Neural crest cell (in vitro differentiated cells): ENCODE results near the gene THRB. TPM values are rescaled to one million over a fixed set of nuclear protein-coding genes. Genes with fewer than 3 reads are reported as not detected.

Experiments used
- DNase-seq: peaks from one replicate; pipeline ENCODE4 v3.0.0; 2021; ENCODE audit warnings: low read depth, mixed read lengths, low spot score
- H3K27ac Mint-ChIP-seq: one replicate; pipeline ENCODE4 v1.8.0; 2021; ENCODE audit warnings: mild to moderate bottlenecking, mixed read lengths; ENCODE audit not compliant: unreplicated experiment
- H3K27me3 Mint-ChIP-seq: 2 replicates; pipeline ENCODE4 v1.8.0; 2021; ENCODE audit warnings: low read depth, mild to moderate bottlenecking, mixed read lengths
- H3K36me3 Mint-ChIP-seq: 2 replicates; pipeline ENCODE4 v1.8.0; 2021; ENCODE audit warnings: low read depth, mild to moderate bottlenecking, mixed read lengths
- H3K4me1 Mint-ChIP-seq: 2 replicates; pipeline ENCODE4 v1.8.0; 2021; ENCODE audit warnings: mixed read lengths
- H3K4me3 Mint-ChIP-seq: one replicate; pipeline ENCODE4 v1.8.0; 2021; ENCODE audit warnings: mild to moderate bottlenecking, mixed read lengths
- H3K9me3 Mint-ChIP-seq: 2 replicates; pipeline ENCODE4 v1.8.0; 2021; ENCODE audit warnings: mixed read lengths
- CTCF ChIP-seq: fragments of 200-600 bp; sonication (generic); conservative IDR thresholded peaks from 2 replicates; pipeline ENCODE4 v1.5.0; 2021; ENCODE audit warnings: antibody characterized with exemption, mild to moderate bottlenecking
- total RNA-seq: library from RNA; stranded (reverse); gene quantifications from 2 replicates; pipeline ENCODE4 v1.2.1, GENCODE V29; 2021

THRB gene
- total RNA-seq, 1 donor from 2014 or later = 0.65 TPM

- no peak for DNase-seq
- Mint-ChIP-seq H3K27ac (no peak overlapping the region), H3K9me3 (no peaks in the 10 kb centered on the region), H3K4me1 (peaks cover 4% of the 10 kb centered on the region), H3K4me3 (no peak overlapping the region), H3K36me3 (no peaks in the 10 kb centered on the region), H3K27me3 (no peaks in the 10 kb centered on the region)
- no peak for TF ChIP-seq CTCF
Measured at GRCh38 chr3:24364359-24364758, 130.3 kb downstream of the THRB start.

- H3K27ac Mint-ChIP-seq = no peak overlapping the region
- H3K27me3 Mint-ChIP-seq = no peaks in the 10 kb centered on the region
- TF ChIP-seq CTCF = no peak
- peaks cover 4% of the 10 kb centered on the region for H3K4me1 Mint-ChIP-seq
- no peak overlapping the region for H3K4me3 Mint-ChIP-seq
- no peak for DNase-seq
- no peaks in the 10 kb centered on the region for H3K36me3 Mint-ChIP-seq
- H3K9me3 Mint-ChIP-seq = no peaks in the 10 kb centered on the region
Measured at GRCh38 chr3:24363242-24363641, 131.4 kb downstream of the THRB start.

GRCh38 chr3:24361623-24362022 lies 133.0 kb downstream of the THRB start:
- H3K4me1 Mint-ChIP-seq = peaks cover 4% of the 10 kb centered on the region
- TF ChIP-seq CTCF = no peak
- no peak overlapping the region for H3K27ac Mint-ChIP-seq
- DNase-seq = no peak
- H3K9me3 Mint-ChIP-seq = no peaks in the 10 kb centered on the region
- H3K27me3 Mint-ChIP-seq = no peaks in the 10 kb centered on the region
- no peaks in the 10 kb centered on the region for H3K36me3 Mint-ChIP-seq
- H3K4me3 Mint-ChIP-seq = no peak overlapping the region

- no peak for DNase-seq
- H3K36me3 Mint-ChIP-seq = no peaks in the 10 kb centered on the region
Measured at GRCh38 chr3:24360957-24361356, 133.7 kb downstream of the THRB start.

GRCh38 chr3:24359645-24360462 lies 134.8 kb downstream of the THRB start:
- Mint-ChIP-seq H3K27ac (no peak overlapping the region), H3K4me1 (peaks cover 4% of the 10 kb centered on the region)

More at GRCh38 chr3:24360957-24361356, 133.7 kb downstream of the THRB start:
- peaks cover 4% of the 10 kb centered on the region for H3K4me1 Mint-ChIP-seq
- no peaks in the 10 kb centered on the region for H3K9me3 Mint-ChIP-seq
- H3K4me3 Mint-ChIP-seq = no peak overlapping the region
- H3K27me3 Mint-ChIP-seq = no peaks in the 10 kb centered on the region
- no peak overlapping the region for H3K27ac Mint-ChIP-seq
- no peak for TF ChIP-seq CTCF

More at GRCh38 chr3:24359645-24360462, 134.8 kb downstream of the THRB start:
- H3K36me3 Mint-ChIP-seq = no peaks in the 10 kb centered on the region
- DNase-seq = no peak
- no peaks in the 10 kb centered on the region for H3K9me3 Mint-ChIP-seq
- H3K4me3 Mint-ChIP-seq = no peak overlapping the region
- peak; percentile 23 for TF ChIP-seq CTCF
- H3K27me3 Mint-ChIP-seq = no peaks in the 10 kb centered on the region
